Astrocyte (in vitro differentiated cells and primary cell): ENCODE data around the gene GLT1D1. TPM values are rescaled to one million over a fixed set of nuclear protein-coding genes. Genes with fewer than 3 reads are reported as not detected.

Experiments
- DNase-seq: peaks from one replicate; pipeline ENCODE4 v3.0.0-alpha.2; 2010; ENCODE audit warnings: low read depth
- FAIRE-seq: peaks from 2 replicates; lab custom pipeline; 2011; peaks lifted over from hg19 to GRCh38; lab: Jason Lieb, UNC
- H2AFZ ChIP-seq: 2 replicates; pipeline ENCODE4 v1.6.0; 2012; ENCODE audit warnings: low read depth, low read length, inconsistent platforms
- H3K27ac ChIP-seq: 2 replicates; pipeline ENCODE4 v1.5.1; 2011; ENCODE audit warnings: low read depth, low read length, inconsistent platforms
- H3K27me3 ChIP-seq: 2 replicates; pipeline ENCODE4 v1.6.0; 2011; ENCODE audit warnings: low read length, inconsistent platforms; ENCODE audit not compliant: insufficient read depth
- H3K36me3 ChIP-seq: 2 replicates; pipeline ENCODE4 v1.5.1; 2011; ENCODE audit warnings: low read length, inconsistent platforms; ENCODE audit not compliant: insufficient read depth
- H3K4me1 ChIP-seq: 2 replicates; pipeline ENCODE4 v1.5.1; 2011; ENCODE audit warnings: low read length, inconsistent platforms; ENCODE audit not compliant: insufficient read depth
- H3K4me2 ChIP-seq: 2 replicates; pipeline ENCODE4 v1.6.0; 2012; ENCODE audit warnings: low read length, inconsistent platforms
- H3K4me3 ChIP-seq: 2 replicates; pipeline ENCODE4 v1.5.1; 2011; ENCODE audit warnings: low read depth, mild to moderate bottlenecking, low read length, inconsistent platforms; ENCODE audit not compliant: insufficient read depth
- H3K79me2 ChIP-seq: 2 replicates; pipeline ENCODE4 v1.6.0; 2012; ENCODE audit warnings: mild to moderate bottlenecking, low read length, inconsistent platforms; ENCODE audit not compliant: insufficient read depth
- H3K9ac ChIP-seq: 2 replicates; pipeline ENCODE4 v1.6.0; 2012; ENCODE audit warnings: mild to moderate bottlenecking, low read length, inconsistent platforms
- H3K9me3 ChIP-seq: 2 replicates; pipeline ENCODE4 v1.5.1; 2012; ENCODE audit warnings: low read depth, mild to moderate bottlenecking, low read length, inconsistent platforms; ENCODE audit not compliant: insufficient read depth
- H4K20me1 ChIP-seq: 2 replicates; pipeline ENCODE4 v1.6.0; 2012; ENCODE audit warnings: low read length, inconsistent platforms; ENCODE audit not compliant: insufficient read depth
- H3K27ac Mint-ChIP-seq: one replicate; pipeline ENCODE4 v1.8.0; 2021; ENCODE audit warnings: mild to moderate bottlenecking, mixed read lengths; ENCODE audit not compliant: unreplicated experiment
- H3K27me3 Mint-ChIP-seq: one replicate; pipeline ENCODE4 v1.8.0; 2021; ENCODE audit warnings: low read depth, mixed read lengths; ENCODE audit not compliant: unreplicated experiment
- H3K36me3 Mint-ChIP-seq: one replicate; pipeline ENCODE4 v1.8.0; 2021; ENCODE audit warnings: low read depth, mixed read lengths; ENCODE audit not compliant: unreplicated experiment
- H3K4me1 Mint-ChIP-seq: one replicate; pipeline ENCODE4 v1.8.0; 2021; ENCODE audit warnings: low read depth, mixed read lengths; ENCODE audit not compliant: unreplicated experiment
- H3K4me3 Mint-ChIP-seq: one replicate; pipeline ENCODE4 v1.8.0; 2021; ENCODE audit warnings: mild to moderate bottlenecking, moderate library complexity, mixed read lengths; ENCODE audit not compliant: unreplicated experiment
- H3K9me3 Mint-ChIP-seq: one replicate; pipeline ENCODE4 v1.8.0; 2021; ENCODE audit warnings: mild to moderate bottlenecking, mixed read lengths; ENCODE audit not compliant: unreplicated experiment
- EZH2 ChIP-seq: IDR thresholded peaks from 2 replicates; pipeline ENCODE4 v1.6.1; 2012; ENCODE audit warnings: mild to moderate bottlenecking, low read length, inconsistent platforms; ENCODE audit not compliant: insufficient read depth
- total RNA-seq: library from RNA; stranded (reverse); gene quantifications from 2 replicates; pipeline ENCODE4 v1.2.1, GENCODE V29; 2021
- TF ChIP-seq, protein P1 (sequence below): IDR thresholded peaks from 2 replicates; pipeline ENCODE4 v1.5.1; 2011; ENCODE audit warnings: low read depth, mild to moderate bottlenecking, inconsistent platforms, low read length, moderate library complexity; ENCODE audit not compliant: insufficient read depth

The GLT1D1 gene
- total RNA-seq, 1 donor from 2014 or later = 0.16 TPM

DNA sequence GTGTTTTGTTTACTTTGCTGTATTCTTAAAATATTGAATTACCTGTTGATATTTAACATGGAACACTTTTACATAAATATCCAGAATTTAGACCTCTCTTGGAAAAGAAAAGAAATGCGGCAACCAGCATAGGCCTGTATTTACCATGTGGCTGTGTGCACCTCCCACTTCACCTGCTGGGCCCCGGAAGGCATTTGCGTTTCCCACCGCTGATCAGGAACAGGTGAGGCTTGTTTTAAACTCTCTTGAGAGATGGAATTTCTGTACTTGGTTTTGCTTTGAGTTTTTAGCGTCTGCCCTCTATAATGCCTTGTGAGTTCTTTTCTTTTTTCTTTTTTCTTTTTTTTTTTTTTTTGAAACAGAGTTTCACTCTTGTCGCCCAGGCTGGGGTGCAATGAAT lies 124.2 kb downstream of the GLT1D1 start:
- Histone ChIP-seq H3K36me3 (no peaks in the 10 kb centered on the region), H3K27me3 (no peaks in the 10 kb centered on the region), H3K4me2 (no peak overlapping the region), H3K9me3 (no peaks in the 10 kb centered on the region), H3K27ac (no peak overlapping the region), H3K9ac (no peak overlapping the region), H4K20me1 (no peaks in the 10 kb centered on the region), H2AFZ (no peak overlapping the region), H3K4me3 (no peak overlapping the region), H3K4me1 (no peaks in the 10 kb centered on the region), H3K79me2 (no peaks in the 10 kb centered on the region)
- FAIRE-seq (no peak), DNase-seq (no peak)
- Mint-ChIP-seq H3K4me1 (no peaks in the 10 kb centered on the region), H3K9me3 (peaks cover 7% of the 10 kb centered on the region), H3K4me3 (no peak overlapping the region), H3K36me3 (no peaks in the 10 kb centered on the region), H3K27ac (no peak overlapping the region), H3K27me3 (no peaks in the 10 kb centered on the region)
- TF ChIP-seq, protein P1, sequence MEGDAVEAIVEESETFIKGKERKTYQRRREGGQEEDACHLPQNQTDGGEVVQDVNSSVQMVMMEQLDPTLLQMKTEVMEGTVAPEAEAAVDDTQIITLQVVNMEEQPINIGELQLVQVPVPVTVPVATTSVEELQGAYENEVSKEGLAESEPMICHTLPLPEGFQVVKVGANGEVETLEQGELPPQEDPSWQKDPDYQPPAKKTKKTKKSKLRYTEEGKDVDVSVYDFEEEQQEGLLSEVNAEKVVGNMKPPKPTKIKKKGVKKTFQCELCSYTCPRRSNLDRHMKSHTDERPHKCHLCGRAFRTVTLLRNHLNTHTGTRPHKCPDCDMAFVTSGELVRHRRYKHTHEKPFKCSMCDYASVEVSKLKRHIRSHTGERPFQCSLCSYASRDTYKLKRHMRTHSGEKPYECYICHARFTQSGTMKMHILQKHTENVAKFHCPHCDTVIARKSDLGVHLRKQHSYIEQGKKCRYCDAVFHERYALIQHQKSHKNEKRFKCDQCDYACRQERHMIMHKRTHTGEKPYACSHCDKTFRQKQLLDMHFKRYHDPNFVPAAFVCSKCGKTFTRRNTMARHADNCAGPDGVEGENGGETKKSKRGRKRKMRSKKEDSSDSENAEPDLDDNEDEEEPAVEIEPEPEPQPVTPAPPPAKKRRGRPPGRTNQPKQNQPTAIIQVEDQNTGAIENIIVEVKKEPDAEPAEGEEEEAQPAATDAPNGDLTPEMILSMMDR = no peak
- TF ChIP-seq EZH2 = no peak

DNA sequence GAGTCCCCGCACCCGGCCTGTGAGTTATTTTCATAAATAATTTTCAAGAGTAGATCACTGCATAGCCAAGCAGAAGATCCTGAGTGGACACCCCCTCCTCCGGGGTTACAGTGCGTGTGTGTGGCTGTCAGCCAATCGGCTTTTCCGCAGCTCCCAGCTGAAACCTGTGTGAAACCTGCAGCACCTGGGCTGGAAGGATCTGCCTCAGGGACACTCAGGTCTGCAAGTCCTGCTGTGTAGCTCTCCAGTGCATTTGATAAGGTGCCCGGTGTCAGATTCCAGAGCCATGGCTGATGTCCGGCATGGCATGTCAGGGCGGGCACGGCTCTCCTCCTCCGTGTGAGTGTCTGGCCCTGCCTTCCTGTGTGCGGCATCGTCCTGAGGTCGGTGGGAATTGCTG lies 124.8 kb downstream of the GLT1D1 start:
- Histone ChIP-seq H3K36me3 (no peaks in the 10 kb centered on the region), H3K79me2 (no peaks in the 10 kb centered on the region), H3K4me2 (no peak overlapping the region), H3K4me1 (no peaks in the 10 kb centered on the region), H3K27me3 (no peaks in the 10 kb centered on the region), H3K27ac (no peak overlapping the region), H3K9me3 (no peaks in the 10 kb centered on the region), H3K4me3 (no peak overlapping the region), H3K9ac (no peak overlapping the region), H2AFZ (no peak overlapping the region), H4K20me1 (no peaks in the 10 kb centered on the region)
- no peak for FAIRE-seq
- no peak for TF ChIP-seq EZH2
- TF ChIP-seq, protein P1 = no peak
- Mint-ChIP-seq H3K4me3 (no peak overlapping the region), H3K9me3 (peaks cover 6% of the 10 kb centered on the region), H3K27ac (no peak overlapping the region), H3K27me3 (no peaks in the 10 kb centered on the region), H3K36me3 (no peaks in the 10 kb centered on the region), H3K4me1 (no peaks in the 10 kb centered on the region)
- DNase-seq = no peak

DNA sequence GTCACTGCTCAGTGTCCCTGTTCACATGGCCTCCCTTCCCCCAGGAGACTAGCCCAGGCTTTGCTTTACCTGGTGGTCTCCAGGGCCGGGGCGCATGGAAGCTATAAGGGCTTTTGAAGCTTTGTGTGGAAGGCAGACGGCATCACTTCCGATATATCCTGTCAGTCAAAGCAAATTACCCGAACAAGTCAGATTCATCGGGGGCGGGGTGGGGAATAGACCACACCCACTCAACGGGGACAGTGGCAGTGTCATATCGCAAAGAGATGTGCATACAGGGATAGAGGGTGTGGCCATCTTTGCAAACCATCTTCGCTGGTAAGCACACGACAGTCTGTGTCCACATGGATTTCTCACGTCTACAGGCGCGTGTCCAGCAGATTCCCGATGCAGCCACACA lies 127.3 kb downstream of the GLT1D1 start:
- no peaks in the 10 kb centered on the region for H3K27me3 Mint-ChIP-seq
- H3K4me2 ChIP-seq = no peak overlapping the region
- no peak for FAIRE-seq
- no peaks in the 10 kb centered on the region for H3K79me2 ChIP-seq
- H3K9me3 ChIP-seq = no peaks in the 10 kb centered on the region
- H3K27me3 ChIP-seq = no peaks in the 10 kb centered on the region
- no peaks in the 10 kb centered on the region for H3K4me1 ChIP-seq
- no peak for TF ChIP-seq EZH2
- TF ChIP-seq, protein P1 = no peak
- no peak overlapping the region for H2AFZ ChIP-seq
- H4K20me1 ChIP-seq = no peaks in the 10 kb centered on the region
- H3K36me3 Mint-ChIP-seq = no peaks in the 10 kb centered on the region
- H3K4me3 ChIP-seq = no peak overlapping the region
- no peak overlapping the region for H3K4me3 Mint-ChIP-seq
- DNase-seq = no peak
- no peak overlapping the region for H3K27ac ChIP-seq
- H3K27ac Mint-ChIP-seq = no peak overlapping the region
- peaks cover 15% of the 10 kb centered on the region for H3K9me3 Mint-ChIP-seq
- H3K9ac ChIP-seq = no peak overlapping the region
- no peaks in the 10 kb centered on the region for H3K36me3 ChIP-seq
- no peaks in the 10 kb centered on the region for H3K4me1 Mint-ChIP-seq
